Neural cell (in vitro differentiated cells): ENCODE data around the gene MTARC1.

Experiments used
- CTCF ChIP-seq: fragments of 450-650 bp; IDR thresholded peaks from 2 replicates; pipeline ENCODE4 v1.5.1; 2014; ENCODE audit warnings: antibody characterized with exemption, mild to moderate bottlenecking, moderate library complexity; ENCODE audit not compliant: poor library complexity, severe bottlenecking
- EP300 ChIP-seq: fragments of 450-650 bp; conservative IDR thresholded peaks from 2 replicates; pipeline ENCODE4 v1.6.1; 2014; ENCODE audit warnings: antibody characterized with exemption, mild to moderate bottlenecking, moderate library complexity; ENCODE audit not compliant: poor library complexity, severe bottlenecking
- EZH2 ChIP-seq: fragments of 200-600, 300-800 bp; shearing (Covaris generic), sonication (generic); IDR thresholded peaks from 2 replicates; pipeline ENCODE4 v1.6.1; 2014; ENCODE audit warnings: antibody characterized with exemption, low read length, borderline replicate concordance, mild to moderate bottlenecking; ENCODE audit not compliant: insufficient read depth, poor library complexity, severe bottlenecking
- MXI1 ChIP-seq: fragments of 450-650 bp; conservative IDR thresholded peaks from 2 replicates; pipeline ENCODE4 v1.6.1; 2014; ENCODE audit warnings: antibody characterized with exemption, mild to moderate bottlenecking; ENCODE audit not compliant: poor library complexity, severe bottlenecking
- POLR2AphosphoS5 ChIP-seq: IDR thresholded peaks from 2 replicates; pipeline ENCODE4 v1.6.1; 2012
- RAD21 ChIP-seq: fragments of 450-650 bp; conservative IDR thresholded peaks from 2 replicates; pipeline ENCODE4 v1.6.1; 2014; ENCODE audit warnings: antibody characterized with exemption, mild to moderate bottlenecking, moderate library complexity
- REST ChIP-seq: IDR thresholded peaks from 2 replicates; pipeline ENCODE4 v1.6.1; 2012; ENCODE audit warnings: borderline replicate concordance
- SMC3 ChIP-seq: fragments of 450-650 bp; conservative IDR thresholded peaks from 2 replicates; pipeline ENCODE4 v1.6.1; 2014; ENCODE audit warnings: antibody characterized with exemption, mild to moderate bottlenecking, moderate library complexity; ENCODE audit not compliant: poor library complexity
- TAF1 ChIP-seq: IDR thresholded peaks from 2 replicates; pipeline ENCODE4 v1.6.1; 2012; ENCODE audit warnings: low read depth

- TF ChIP-seq CTCF: no peak
- TF ChIP-seq TAF1: no peak
- no peak for TF ChIP-seq POLR2AphosphoS5
- TF ChIP-seq RAD21: no peak
- no peak for TF ChIP-seq EP300
- TF ChIP-seq EZH2: no peak
- no peak for TF ChIP-seq REST
- TF ChIP-seq SMC3: no peak
- TF ChIP-seq MXI1: no peak
These were observed 25.6 kb downstream of the MTARC1 start for GRCh38 chr1:220812308-220812707.
